ENCODE results near the gene UXT. TPM values are rescaled to one million over a fixed set of nuclear protein-coding genes. Genes with fewer than 3 reads are reported as not detected.

UXT gene
- total and polyA plus RNA-seq, 9 of the 15 experiments (the other 6 are each of a cell fraction or from before 2014, with no cell fraction given): 141 to 300 (median 204) TPM

DNA sequence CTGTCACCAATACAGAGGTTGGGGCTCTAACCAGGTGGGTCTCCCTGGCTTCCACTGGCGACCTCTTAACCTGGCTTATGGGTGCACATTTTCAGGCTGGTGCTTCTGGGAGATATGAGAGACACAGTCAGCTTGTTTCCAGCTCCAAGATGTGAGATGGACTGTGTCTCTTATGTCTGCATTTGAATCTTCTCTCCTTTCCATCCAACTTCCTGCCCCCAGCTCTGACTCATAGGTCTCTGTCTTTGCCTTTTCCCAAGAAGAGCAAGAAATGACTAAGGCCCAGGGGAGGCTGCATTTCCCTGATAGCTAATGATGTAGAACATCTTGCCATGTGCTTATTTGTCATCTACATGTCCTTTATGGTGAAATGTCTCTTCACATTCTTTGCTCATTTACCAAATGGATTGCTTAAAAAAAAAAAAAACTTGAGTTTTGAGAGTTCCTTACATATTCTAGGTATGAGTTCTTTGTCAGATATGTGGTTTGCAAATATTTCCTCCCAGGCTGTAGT lies 3.2 kb upstream of the UXT start (continued):
- TF ChIP-seq, protein P1, sequence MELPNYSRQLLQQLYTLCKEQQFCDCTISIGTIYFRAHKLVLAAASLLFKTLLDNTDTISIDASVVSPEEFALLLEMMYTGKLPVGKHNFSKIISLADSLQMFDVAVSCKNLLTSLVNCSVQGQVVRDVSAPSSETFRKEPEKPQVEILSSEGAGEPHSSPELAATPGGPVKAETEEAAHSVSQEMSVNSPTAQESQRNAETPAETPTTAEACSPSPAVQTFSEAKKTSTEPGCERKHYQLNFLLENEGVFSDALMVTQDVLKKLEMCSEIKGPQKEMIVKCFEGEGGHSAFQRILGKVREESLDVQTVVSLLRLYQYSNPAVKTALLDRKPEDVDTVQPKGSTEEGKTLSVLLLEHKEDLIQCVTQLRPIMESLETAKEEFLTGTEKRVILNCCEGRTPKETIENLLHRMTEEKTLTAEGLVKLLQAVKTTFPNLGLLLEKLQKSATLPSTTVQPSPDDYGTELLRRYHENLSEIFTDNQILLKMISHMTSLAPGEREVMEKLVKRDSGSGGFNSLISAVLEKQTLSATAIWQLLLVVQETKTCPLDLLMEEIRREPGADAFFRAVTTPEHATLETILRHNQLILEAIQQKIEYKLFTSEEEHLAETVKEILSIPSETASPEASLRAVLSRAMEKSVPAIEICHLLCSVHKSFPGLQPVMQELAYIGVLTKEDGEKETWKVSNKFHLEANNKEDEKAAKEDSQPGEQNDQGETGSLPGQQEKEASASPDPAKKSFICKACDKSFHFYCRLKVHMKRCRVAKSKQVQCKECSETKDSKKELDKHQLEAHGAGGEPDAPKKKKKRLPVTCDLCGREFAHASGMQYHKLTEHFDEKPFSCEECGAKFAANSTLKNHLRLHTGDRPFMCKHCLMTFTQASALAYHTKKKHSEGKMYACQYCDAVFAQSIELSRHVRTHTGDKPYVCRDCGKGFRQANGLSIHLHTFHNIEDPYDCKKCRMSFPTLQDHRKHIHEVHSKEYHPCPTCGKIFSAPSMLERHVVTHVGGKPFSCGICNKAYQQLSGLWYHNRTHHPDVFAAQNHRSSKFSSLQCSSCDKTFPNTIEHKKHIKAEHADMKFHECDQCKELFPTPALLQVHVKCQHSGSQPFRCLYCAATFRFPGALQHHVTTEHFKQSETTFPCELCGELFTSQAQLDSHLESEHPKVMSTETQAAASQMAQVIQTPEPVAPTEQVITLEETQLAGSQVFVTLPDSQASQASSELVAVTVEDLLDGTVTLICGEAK (IDR thresholded peaks at IDR 0.05): no peak
- TF ChIP-seq, protein P1 (CRISPR knock-in tag; IDR thresholded peaks at IDR 0.05): no peak
- TF ChIP-seq NCOR1 (IDR thresholded peaks at IDR 0.05): peak; percentile 81
- peak; percentile 68; the same call in 1 of the 2 replicates for TF ChIP-seq KLF1 (tag; IDR thresholded peaks at IDR 0.05)
- TF ChIP-seq, protein P2, sequence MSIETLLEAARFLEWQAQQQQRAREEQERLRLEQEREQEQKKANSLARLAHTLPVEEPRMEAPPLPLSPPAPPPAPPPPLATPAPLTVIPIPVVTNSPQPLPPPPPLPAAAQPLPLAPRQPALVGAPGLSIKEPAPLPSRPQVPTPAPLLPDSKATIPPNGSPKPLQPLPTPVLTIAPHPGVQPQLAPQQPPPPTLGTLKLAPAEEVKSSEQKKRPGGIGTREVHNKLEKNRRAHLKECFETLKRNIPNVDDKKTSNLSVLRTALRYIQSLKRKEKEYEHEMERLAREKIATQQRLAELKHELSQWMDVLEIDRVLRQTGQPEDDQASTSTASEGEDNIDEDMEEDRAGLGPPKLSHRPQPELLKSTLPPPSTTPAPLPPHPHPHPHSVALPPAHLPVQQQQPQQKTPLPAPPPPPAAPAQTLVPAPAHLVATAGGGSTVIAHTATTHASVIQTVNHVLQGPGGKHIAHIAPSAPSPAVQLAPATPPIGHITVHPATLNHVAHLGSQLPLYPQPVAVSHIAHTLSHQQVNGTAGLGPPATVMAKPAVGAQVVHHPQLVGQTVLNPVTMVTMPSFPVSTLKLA (conservative IDR thresholded peaks at IDR 0.05): peak; percentile 72 to 82
- TF ChIP-seq JUN (IDR thresholded peaks at IDR 0.05; ENCODE audit: borderline replicate concordance, low read depth, low read length): peak; percentile 90
- TF ChIP-seq JUN (CRISPR knock-in tag; IDR thresholded peaks at IDR 0.05; ENCODE audit: borderline replicate concordance): no peak
- TF ChIP-seq, protein P3, sequence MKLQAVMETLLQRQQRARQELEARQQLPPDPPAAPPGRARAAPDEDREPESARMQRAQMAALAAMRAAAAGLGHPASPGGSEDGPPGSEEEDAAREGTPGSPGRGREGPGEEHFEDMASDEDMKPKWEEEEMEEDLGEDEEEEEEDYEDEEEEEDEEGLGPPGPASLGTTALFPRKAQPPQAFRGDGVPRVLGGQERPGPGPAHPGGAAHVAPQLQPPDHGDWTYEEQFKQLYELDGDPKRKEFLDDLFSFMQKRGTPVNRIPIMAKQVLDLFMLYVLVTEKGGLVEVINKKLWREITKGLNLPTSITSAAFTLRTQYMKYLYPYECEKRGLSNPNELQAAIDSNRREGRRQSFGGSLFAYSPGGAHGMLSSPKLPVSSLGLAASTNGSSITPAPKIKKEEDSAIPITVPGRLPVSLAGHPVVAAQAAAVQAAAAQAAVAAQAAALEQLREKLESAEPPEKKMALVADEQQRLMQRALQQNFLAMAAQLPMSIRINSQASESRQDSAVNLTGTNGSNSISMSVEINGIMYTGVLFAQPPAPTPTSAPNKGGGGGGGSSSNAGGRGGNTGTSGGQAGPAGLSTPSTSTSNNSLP (IDR thresholded peaks at IDR 0.05; ENCODE audit: borderline replicate concordance, low read depth, low read length): 0 out of 2 replicates have a peak, but pooled peaks have one; percentile 48
- peak in 1 of 2 experiments; percentile 66; a peak in 2 of 3 replicates for TF ChIP-seq CBX3 (IDR thresholded peaks at IDR 0.05; ENCODE audit: borderline replicate concordance in 1 of 2, low read length in 2 of 2)
- TF ChIP-seq YY1 (IDR thresholded peaks at IDR 0.05; ENCODE audit: borderline replicate concordance in 1 of 3, control insufficient read depth in 1 of 3, extremely low read depth in 1 of 3, insufficient read depth in 3 of 3, insufficient read length in 1 of 3, insufficient replicate concordance in 2 of 3, low read depth in 1 of 3, low read length in 2 of 3): peak in 1 of 3 experiments; percentile 36
- TF ChIP-seq MAFG (tag; conservative IDR thresholded peaks at IDR 0.05): 0 out of 2 replicates have a peak, but pooled peaks have one; percentile 7
